Kidney epithelial cell (primary cell): ENCODE measurements around the gene MTHFD1L. TPM values are rescaled to one million over a fixed set of nuclear protein-coding genes. Genes with fewer than 3 reads are reported as not detected.
"Not testable (repeated sequence)": the region's sequence is repeated elsewhere in the genome, so short reads cannot be mapped to it uniquely, and the experiment has no call there.

Experiments used
- DNase-seq: peaks from one replicate; pipeline ENCODE4 v3.0.0-alpha.2; 2010; ENCODE audit warnings: low read depth
- H3K27me3 ChIP-seq: 2 replicates; pipeline ENCODE4 v1.6.0; 2011; ENCODE audit warnings: low read length; ENCODE audit not compliant: control insufficient read depth, insufficient read depth
- H3K36me3 ChIP-seq: 2 replicates; pipeline ENCODE4 v1.5.1; 2011; ENCODE audit warnings: low read length; ENCODE audit not compliant: control insufficient read depth, insufficient read depth
- H3K4me3 ChIP-seq: 2 replicates; pipeline ENCODE4 v1.5.1; 2011; ENCODE audit warnings: low read depth, mild to moderate bottlenecking, control low read depth, low read length
- total RNA-seq: library from RNA; depleted of rRNA; stranded (reverse); fragments of >200 nt; gene quantifications from 2 replicates; pipeline ENCODE4 v1.2.3, GENCODE V29; 2015
- TF ChIP-seq, protein P1 (sequence below): IDR thresholded peaks from 2 replicates; pipeline ENCODE4 v1.5.1; 2011; ENCODE audit warnings: mild to moderate bottlenecking, moderate library complexity, low read length, control low read depth, inconsistent platforms; ENCODE audit not compliant: insufficient read depth, poor library complexity, severe bottlenecking

MTHFD1L gene
- total RNA-seq, 1 donor from 2014 or later = 116 TPM

DNA sequence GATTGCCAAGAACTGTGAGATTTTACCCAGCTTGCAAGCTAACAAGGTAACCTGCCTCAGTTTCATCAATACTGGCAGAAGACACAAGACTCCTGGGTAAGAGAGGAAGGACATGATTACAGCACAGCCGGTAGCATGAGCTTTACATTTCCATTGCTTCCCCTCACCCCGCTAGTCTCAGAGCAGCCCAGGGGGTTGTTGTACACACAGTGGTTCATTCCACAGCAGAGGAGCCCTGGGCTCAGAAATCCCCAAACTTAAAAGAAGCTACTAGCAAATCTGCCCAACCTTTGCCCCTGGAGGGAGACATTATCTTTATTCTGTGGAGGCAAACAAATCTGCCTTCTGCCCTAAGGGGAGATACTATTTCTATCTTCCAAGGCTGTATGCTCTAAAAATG, 17.1 kb upstream of the MTHFD1L start:
- H3K4me3 ChIP-seq = no peak overlapping the region
- no peaks in the 10 kb centered on the region for H3K36me3 ChIP-seq
- DNase-seq = no peak
- H3K27me3 ChIP-seq = no peaks in the 10 kb centered on the region
- TF ChIP-seq, protein P1, sequence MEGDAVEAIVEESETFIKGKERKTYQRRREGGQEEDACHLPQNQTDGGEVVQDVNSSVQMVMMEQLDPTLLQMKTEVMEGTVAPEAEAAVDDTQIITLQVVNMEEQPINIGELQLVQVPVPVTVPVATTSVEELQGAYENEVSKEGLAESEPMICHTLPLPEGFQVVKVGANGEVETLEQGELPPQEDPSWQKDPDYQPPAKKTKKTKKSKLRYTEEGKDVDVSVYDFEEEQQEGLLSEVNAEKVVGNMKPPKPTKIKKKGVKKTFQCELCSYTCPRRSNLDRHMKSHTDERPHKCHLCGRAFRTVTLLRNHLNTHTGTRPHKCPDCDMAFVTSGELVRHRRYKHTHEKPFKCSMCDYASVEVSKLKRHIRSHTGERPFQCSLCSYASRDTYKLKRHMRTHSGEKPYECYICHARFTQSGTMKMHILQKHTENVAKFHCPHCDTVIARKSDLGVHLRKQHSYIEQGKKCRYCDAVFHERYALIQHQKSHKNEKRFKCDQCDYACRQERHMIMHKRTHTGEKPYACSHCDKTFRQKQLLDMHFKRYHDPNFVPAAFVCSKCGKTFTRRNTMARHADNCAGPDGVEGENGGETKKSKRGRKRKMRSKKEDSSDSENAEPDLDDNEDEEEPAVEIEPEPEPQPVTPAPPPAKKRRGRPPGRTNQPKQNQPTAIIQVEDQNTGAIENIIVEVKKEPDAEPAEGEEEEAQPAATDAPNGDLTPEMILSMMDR = no peak

DNA sequence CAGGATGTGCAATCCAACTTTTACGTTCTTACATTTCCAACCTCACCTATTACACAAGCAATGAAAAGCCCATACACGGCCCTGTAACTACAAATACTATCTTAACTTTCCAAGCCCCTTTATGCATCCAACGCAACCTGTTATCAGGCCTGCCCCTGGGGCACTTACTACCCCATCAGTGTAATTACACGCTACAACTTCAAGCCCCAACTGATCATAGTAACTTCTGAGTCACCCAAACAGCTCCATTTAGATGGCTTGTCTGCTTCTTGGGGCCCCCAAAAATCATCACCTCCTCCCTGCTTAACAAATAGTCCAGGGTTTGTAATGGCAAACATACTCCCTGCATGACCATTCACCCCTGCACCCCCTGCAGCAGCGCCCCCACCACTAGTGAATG, 11.1 kb upstream of the MTHFD1L start:
- not testable (repeated sequence) for DNase-seq, H3K27me3 ChIP-seq, H3K4me3 ChIP-seq, H3K36me3 ChIP-seq

DNA sequence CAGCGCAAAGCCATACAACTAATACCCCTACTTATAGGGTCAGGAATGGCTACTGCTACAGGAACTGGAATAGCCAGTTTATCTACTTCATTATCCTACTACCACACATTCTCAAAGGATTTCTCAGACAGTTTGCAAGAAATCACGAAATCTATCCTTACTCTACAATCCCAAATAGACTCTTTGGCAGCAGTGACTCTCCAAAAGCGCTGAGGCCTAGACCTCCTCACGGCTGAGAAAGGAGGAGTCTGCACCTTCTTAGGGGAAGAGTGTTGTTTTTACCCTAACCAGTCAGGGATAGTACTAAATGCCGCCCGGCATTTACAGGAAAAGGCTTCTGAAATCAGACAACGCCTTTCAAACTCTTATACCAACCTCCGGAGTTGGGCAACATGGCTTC, 10.3 kb upstream of the MTHFD1L start:
- H3K4me3 ChIP-seq, H3K36me3 ChIP-seq, DNase-seq, H3K27me3 ChIP-seq: not testable (repeated sequence)

DNA sequence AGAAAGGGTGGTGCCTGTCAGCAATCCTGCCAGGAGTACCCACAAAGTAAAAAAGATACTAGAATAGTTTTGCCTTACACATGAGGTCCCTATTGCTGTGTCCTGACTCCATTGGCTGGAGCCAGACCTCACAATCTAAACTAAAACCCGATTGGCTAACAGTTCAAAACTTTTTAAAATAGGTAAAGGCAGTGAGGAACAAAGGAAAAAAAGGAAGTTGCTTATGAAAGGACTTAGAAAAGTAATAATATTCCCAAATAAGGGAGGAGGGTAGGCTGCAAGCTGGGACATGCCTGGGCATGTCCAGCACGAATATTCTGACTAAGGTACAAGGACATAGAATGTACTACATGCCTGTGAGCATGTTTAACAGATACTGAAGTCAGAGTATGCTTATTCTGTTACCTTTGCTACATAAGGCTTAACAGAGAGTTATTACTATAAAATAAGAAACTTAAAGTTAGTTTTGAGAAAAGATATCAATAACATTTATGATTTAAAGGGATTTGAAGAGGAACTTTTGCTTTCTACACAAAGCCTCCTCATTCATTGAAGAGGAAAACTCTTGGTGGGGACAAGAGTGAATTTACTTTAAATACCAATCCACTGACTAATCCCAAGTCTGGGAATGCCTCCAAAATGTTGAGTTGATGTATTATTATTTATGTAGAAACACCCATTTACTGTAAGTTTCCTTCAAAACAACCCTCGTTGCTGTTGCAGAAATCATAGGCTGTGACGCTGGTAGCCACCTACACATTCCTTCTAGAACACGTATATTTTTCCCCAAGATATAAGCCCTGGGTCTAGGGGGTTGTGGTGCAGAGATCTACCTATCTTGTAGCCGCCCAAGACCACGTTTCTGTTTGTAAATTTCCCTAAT, 8.2 kb upstream of the MTHFD1L start:
- Histone ChIP-seq H3K36me3 (peaks cover 2% of the 10 kb centered on the region), H3K4me3 (no peak overlapping the region), H3K27me3 (no peaks in the 10 kb centered on the region)
- TF ChIP-seq, protein P1 = no peak
- DNase-seq = peak; percentile 86

DNA sequence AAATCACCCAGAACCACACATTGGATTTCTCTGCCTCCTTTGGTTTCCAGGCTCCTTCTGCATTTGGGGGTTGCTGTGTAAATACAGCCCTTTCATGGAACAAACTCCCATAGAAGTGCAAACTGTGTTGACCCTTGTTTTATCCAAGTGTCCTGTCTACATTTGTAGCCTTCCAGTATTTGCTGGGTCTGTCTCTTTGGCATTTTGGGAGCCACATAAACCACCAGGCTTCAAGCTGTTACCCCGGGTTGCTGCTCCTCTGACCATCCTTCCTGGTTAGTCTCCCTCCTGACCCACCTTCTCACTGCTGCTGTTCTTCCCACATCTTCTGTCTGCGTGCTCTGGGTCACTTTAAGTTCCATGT, 7.6 kb upstream of the MTHFD1L start:
- DNase-seq = no peak
- Histone ChIP-seq H3K4me3 (no peak overlapping the region), H3K36me3 (peaks cover 2% of the 10 kb centered on the region), H3K27me3 (no peaks in the 10 kb centered on the region)
- TF ChIP-seq, protein P1 = no peak

DNA sequence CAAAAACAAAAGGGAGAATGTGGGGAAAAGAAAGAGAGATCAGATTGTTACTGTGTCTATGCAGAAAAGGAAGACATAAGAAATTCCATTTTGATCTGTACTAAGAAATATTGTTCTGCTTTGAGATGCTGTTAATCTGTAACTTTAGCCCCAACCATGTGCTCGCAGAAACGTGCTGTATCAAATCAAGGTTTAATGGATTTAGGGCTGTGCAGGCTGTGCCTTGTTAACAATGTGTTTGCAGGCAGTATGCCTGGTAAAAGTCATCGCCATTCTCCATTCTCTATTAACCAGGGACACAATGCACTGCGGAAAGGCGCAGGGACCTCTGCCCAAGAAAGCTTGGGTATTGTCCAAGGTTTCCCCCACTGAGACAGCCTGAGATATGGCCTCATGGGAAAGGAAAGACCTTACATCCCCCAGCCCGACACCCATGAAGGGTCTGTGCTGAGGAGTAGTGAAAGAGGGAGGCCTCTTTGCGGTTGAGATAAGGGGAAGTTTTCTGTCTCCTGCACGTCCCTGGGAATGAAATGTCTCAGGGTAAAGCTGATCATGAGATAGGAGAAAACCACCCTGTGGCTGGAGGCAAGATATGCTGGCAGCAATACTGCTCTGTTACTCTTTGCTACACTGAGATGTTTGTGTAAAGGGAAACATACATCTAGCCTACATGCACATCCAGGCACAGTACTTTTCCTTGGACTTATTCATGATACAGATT, 3.9 kb upstream of the MTHFD1L start:
- H3K27me3 ChIP-seq, DNase-seq, H3K4me3 ChIP-seq, H3K36me3 ChIP-seq: not testable (repeated sequence)

DNA sequence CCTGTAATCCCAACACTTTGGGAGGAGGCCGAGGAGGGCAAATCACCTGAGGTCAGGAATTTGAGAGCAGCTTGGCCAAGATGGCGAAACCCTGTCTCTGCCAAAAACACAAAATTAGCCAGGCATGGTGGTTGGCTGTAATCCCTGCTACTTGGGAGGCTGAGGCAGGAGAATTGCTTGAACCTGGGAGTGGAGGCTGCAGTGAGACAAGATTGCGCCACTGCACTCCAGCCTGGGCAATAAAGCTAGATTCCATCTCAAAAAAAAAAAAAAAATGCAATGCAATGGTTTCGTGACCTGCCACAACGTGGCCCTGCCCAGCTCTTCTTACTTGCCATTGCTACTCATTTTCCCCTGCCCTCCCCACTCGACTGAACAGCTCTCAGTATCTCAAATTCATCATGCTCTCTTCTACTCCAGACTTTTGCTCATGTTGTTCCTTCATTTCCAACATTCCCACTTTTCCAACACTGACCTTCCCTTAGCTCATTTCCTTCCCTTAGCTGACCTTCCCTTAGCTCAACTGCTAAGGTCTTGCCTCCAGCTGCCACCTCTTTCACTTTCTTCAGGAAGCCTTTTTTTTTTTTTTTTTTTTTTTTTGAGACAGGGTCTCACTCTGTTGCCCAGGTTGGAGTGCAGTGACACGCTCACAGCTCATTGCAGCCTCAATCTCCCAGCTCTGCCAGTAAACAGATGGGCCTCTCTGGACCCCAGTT, 2.1 kb upstream of the MTHFD1L start:
- TF ChIP-seq, protein P1 = no peak
- no peak overlapping the region for H3K4me3 ChIP-seq
- H3K27me3 ChIP-seq = no peaks in the 10 kb centered on the region
- no peak for DNase-seq
- H3K36me3 ChIP-seq = no peaks in the 10 kb centered on the region
